AG20443 (cell line): Measurements from ENCODE around the gene SIVA1.

ENCODE experiments used
- DNase-seq: peaks from one replicate; pipeline ENCODE4 v3.0.0; 2012; ENCODE audit warnings: low spot score, mixed read lengths

The SIVA1 gene

DNA sequence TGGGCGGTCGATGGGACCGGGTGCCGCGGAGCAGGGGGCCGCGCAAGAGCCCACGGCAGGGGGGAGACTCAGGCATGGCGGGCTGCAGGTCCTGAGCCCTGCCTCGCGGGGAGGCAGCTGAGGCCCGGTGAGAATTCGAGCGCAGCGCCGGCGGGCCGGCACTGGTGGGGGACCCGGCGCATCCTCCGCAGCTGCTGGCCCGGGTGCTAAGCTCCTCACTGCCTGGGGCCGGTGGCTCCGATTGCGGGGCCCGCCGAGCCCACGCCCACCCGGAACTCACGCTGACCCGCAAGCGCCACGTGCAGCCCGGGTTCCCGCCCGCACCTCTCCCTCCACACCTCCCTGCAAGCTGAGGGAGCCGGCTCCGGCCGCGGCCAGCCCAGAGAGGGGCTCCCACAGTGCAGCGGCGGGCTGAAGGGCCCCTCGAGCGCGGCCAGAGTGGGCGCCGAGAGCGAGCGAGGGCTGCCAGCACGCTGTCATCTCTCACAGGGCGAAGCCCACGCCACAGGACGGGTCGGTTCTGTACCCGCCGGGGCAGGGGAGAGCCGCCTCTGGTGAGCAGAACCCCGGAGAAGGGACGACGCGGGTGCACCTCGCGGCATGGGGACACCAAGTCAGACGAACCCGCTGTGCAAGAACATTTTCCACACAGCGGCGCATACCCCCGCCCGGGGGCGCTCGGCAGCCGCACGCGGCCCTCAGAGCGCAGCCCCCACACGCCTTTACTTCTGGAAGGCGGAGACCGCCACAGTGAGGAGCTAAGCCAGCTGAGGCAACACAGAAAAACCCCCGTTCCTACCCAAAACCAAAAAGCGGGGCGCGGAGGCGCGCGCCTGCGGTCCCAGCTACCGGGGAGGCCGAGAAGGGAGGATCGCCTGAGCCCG lies 1.2 kb upstream of the SIVA1 start:
- DNase-seq = no peak

DNA sequence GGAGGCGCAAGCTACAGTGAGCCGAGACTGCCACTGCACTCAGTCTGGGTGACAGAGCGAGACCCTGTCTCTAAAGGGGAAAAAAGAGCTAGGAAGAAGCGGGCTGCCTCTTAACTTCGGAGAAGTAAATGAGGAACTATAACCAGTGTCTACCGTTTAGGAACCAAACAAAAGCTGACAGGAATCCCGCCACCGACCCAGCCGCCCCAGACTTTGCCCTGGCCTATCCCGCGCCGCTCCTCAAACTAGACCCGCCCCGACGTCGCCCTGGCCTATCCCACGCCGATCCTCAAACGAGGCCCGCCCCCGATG lies 568 bp upstream of the SIVA1 start:
- DNase-seq = no peak

DNA sequence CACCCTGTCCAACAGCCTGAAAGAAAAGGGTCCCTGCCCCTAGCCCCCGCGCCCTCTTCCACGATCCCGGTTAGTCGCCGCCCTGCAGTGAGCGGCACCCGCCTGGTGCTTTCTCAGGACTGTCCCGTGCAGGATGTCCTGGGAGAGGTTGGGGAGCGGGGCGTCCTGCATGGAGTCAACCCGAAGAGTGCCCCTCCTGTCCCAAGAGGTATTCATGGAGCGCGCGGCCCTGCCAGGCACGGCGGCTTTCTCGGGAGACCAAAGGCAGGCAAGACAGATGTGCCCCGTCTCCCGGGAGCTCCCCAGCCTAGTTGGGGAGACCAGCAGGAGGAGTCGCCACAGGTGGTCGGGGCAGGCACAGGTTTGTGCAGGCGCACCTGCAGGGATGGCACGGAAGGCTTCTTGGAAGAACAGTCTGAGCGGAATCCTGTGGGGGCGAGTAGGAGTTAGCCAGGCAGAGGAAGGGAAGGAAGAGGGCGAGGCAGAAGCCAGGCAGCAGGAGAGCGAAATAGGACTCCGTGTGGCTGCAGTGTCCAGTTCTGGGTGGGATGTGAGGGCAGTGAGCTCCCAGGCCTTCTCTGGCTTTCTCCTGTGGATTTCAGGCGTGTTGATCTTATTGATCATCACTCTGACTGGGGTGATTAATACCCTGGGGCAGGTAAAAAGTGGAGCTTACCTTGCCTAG lies 723 bp downstream of the SIVA1 start:
- DNase-seq = no peak

DNA sequence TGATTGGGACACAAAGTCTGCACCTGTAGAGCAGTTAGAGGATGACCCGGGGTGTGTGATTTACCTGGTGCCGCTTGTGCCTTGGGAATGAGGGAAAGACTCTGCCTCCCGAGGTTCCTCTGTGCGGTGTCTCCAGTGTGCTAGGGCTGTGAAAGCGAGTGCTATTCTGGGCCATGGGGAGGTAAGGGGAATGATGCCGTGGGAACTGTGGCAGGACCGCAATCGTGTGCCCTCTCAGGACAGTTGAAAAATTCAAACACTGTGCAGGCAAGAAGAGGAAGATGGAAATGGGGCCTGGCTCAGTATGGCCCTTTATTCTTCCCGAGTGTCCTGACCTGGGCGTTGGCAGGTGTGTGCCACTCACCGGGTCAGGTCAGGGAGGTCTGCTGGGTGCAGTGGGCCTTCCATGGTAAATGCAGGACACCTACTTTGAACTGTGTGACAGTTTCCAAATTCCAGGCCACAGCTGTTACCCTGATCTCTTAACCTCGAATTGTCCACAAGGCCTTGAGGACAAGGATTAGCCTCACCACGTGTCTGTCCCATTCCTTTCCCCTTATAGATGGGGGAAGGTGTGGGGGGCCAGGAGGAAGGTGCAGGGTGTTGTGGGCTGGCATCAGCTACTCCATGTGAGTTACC lies 1.4 kb downstream of the SIVA1 start:
- DNase-seq = no peak

DNA sequence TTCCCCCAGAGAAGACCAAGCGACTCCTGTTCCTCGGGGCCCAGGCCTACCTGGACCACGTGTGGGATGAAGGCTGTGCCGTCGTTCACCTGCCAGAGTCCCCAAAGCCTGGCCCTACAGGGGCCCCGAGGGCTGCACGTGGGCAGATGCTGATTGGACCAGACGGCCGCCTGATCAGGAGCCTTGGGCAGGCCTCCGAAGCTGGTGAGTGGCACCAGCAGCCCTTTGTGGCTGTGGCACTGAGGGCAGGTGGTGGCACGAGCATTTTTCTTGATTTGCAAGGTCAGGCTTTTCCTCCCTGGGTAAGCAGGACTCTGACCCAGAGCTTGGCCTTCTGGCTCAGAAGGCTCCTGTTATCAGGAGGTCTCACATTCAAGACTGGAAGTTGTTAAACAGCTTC lies 2.7 kb downstream of the SIVA1 start:
- no peak for DNase-seq

DNA sequence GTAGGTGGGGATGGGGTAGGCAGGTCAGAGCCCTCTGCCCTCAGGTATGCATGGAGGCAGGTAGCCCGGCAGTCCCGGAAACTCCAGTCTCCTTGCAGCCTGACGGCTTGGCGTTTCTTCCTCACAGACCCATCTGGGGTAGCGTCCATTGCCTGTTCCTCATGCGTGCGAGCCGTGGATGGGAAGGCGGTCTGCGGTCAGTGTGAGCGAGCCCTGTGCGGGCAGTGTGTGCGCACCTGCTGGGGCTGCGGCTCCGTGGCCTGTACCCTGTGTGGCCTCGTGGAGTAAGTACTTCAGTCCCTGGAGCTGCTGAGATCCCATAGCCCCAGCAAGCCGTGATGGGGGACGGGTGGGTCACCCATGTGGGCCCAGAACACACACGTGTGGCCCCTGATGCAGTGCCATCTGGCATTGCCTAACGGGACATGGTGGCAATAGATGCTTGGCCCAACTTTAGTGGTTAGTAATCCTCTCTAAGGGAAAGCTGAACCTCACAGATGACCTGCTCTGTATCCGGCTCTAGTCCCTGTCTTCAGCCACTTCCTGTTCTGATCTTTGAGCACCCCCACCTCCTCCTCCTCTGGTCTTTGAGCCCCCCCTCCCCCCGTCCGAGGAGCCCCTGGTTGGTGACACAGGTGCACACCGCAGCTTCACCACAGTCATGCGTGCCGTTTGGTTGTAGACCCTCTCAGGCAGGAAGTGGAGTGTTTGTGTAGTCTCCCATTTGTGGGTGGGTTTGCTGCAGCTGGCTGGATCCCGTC lies 3.7 kb downstream of the SIVA1 start:
- no peak for DNase-seq

DNA sequence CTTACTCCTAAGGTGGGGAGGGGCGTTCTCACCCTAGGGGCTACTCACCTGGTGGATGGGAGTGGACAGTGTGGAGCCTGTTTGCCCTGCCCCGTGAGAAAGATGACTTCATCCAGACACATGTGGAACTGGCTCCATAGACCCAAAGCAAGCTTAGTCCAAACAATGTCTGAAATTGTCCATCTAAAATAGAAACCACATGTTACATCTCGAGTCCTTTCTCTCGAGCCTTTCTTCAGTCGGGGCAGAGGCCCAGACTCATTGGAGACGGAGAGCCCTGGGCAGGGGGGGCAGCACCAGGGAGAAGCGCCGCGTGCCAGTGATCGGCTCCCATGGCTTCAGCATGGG lies 4.3 kb downstream of the SIVA1 start:
- no peak for DNase-seq

DNA sequence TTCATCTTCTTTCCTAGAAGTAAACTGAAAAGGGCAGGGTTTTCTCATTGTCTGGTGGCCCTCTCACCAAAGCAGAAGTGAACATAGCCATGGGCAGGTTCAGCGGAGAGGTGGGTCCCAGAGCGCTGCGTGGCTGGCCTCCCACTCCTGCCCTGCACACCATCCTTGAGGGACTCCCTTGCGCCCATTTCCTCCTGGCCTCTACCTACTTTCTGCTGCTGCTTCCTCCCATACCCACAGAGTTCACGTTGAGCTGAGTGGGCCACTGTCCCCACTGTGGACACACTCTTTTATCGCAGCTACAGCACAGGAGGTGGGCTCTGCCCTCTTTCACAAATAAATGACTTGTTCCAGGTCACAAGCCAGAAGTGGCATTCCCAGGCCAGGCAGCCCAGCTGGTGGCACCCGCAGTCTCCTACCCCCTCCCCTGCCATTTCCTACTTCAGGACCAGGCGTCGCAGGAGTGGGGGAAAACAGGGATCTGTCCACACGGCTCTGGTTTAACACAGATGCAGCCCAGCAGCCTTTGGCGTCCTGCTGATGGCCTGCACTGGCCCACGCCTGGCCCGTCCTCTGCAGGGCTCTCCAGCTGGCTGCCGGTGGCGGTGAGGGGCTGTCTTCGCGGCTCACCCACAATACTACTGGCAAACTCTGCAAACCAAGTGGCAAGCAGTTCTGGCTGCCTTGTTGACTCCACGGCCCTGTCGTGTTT lies 4.9 kb downstream of the SIVA1 start:
- no peak for DNase-seq

DNA sequence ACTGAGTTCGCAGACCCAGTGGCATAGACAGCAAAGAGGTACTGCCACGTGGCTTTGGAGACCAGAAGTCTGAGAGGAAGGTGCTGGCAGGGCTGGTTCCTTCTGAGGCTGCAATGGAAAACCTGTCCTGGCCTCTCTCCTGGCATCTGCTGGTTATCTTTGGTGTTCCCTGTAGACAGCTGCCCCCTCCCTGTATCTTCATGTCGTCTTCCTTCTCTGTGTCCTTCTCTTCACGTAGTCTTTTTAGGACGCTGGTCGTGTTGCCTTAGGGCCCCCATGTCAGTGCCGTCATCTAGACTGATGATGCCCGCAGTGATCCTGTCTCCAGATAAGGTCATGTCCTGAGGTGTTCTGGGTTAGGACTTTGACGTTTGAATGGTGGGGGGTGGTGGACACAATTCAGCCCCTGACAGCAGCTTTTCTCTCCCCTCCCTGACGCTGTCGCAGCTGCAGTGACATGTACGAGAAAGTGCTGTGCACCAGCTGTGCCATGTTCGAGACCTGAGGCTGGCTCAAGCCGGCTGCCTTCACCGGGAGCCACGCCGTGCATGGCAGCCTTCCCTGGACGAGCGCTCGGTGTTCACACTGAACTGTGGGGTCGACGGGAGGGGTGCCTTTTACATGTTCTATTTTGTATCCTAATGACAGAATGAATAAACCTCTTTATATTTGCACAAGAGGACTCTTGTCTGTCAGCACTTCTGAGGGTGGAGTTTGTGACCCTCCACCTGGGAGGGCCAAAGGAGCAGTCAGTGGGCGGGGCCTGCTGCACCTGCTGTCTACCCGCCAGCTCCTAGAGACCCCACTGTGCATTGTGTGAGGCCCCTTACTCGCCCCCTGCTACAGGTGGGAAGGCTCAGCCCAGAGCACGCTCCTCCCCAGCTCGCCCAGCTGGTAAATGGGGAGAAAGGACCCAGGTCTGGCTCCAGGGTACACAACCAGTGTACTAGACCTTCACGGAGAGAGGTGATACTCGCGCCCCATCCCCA lies 6.3 kb downstream of the SIVA1 start:
- no peak for DNase-seq

DNA sequence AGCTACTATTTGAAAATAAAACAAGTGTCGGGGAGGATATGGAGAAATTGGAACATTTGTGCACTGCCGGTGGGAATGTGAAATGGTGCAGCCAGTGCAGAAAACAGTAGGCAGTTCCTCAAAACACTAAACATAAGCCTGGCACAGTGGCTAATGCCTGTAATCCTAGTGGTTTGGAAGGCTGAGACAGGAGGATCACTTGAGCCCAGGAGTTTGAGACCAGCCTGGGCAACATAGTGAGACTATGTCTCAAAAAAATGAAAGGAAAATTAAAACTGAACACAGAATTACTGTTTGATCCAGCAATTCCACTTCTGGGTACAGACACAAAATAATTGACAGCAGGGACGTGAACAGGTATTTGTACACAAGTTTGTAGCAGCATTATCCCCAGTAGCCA lies 12.6 kb downstream of the SIVA1 start:
- no peak for DNase-seq

DNA sequence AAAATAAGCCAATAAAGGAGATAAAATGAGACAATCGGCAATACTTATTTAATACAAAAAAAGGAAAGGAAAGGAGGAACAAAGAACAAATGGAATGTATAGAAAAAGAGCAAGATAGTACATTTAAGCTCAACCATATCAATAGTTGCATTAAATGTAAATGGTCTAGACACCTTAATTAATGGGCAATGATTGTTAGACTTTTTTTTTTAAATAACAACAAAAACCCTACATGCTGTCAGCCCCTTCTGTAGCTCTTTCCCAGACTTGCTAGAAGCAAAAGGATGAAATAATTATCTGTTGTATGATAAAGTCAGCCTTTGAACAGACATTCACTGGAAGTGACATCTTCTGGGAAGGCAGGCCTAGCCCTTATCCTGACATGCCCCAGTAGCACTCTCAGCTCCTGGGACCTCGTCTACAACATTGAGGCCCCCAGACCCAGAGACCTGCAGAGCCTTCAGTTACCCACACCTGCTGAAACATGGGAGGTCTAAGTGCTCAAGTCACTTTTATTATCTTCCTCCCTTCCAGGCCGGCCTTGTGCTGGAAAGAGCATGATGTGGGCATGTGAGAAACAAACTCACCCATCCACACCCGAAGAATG lies 13.4 kb downstream of the SIVA1 start:
- no peak for DNase-seq

DNA sequence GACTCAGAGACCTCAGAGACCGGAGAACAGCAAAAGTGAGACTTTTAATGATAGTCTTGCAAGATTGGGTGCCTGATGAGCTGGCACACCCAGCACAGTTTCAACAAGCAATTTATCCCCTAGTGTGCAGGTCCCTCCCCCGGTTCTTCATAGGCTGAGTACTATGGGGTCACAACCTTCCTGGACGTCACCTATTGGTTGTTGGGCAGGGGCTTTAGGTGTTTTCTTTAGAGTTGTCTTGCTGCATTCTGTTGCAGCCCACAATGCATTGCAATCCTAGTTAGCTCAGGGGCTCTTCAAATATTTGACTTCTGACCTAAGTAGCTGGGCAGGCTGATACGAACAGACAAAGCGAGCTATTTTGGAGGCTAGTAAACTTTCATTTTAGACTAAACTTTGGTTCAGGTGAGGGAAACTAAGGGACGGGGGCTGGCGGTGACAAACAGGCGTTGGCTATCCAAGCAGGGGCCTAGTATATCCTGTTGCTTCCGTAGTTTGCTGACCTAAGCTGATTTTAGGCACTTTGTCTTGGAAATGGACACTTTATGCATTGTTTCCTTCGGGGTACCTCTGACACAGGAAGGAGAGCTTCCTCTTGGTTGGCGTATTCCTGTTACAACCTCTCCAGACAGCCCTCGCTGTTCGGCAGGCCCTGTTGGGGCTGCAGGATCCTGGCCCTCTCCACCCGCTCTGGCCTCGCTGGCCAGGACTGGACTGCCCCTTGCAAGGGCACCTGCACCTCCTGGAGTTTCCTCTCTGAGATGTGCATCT lies 14.1 kb downstream of the SIVA1 start:
- DNase-seq = no peak

DNA sequence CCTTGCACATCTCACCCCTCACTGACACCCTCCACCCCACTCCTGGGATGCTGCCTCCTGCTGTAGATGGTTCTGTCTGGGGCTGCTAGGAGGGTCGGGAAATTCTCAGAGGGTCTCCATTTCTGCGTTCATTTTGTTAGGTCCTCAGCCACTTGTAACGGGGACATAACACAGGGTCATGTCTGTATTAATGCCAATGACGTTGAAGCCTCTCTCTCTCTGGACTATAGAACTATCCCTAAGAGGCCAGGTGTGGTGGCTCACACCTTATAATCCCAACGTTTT lies 14.6 kb downstream of the SIVA1 start:
- no peak for DNase-seq

DNA sequence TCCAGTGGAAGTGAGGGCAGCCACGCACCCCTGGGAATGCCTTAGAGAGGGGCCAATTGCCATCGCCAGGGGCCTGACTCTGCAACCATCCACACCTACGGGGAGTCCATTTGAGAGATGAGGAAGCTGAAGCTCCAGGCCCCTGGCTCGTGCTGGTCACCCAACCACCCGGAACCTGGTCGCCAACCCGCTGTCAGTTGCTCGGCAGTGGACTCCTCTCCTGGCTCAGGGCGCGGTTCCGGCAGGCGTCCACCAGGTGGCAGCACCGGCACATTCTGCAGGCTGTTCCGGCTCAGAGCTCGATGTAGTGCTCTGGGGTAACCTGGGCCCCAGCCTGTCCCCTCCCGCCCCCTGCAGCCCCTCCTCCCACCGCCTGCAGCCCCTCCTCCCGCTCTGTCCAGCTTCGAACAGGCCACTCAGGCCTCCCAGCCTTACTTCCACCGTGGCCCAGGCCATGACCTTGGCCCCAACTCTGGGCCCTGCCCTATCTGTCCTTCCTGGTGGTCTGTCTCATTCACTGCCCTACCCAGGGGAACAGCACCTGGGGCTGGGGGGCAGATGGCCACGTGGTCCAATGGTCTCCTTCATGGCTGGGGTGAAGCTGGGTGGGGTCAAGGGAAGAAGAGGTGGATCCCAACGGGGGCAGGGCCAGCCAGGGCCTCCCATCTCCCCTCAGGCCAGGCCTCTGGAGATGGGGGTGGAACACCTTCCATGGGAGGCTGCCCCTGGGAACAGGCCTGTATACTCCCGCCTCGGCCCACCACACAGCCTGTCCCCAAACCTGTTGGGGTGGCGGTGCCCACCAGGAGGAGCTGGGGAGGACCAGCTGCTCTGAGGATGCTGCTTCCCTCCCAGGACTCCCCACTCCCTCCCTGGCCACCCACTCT lies 15.7 kb downstream of the SIVA1 start:
- DNase-seq = peak; percentile 91

DNA sequence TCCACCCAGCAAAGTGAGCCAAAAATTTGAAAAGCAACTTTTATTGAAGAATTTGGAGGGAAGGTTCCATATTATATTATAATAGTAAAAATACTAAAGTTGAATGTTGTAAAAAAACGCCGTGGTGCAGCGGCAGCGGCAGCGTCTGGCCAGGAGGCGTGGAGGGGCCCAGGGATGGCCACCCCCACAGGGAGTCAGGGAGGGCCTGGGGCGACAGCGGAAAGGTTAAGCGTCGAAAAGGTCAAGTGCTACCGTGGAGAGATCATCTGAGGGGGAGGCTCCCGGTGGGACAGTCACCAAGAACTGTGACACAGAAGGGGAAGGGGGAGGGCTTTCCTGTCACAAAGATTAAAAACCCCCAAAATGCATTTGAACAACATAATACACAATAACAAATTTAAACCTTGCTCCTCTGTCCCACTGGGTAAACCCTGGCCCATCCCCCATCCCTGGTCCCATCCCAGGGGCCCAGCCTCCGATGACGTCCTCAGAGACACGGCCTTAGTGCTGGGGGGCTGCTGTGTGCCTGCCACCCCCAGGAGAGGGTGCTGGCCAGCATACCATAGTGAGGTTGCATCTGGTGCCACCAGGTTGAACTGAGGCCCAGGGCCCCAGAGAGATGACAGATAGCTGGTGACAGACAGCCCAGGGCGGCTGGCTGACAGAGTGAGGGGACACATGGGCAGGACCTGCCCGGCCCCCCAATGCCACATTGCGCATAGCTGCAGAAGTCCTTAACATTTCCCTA lies 16.6 kb downstream of the SIVA1 start:
- no peak for DNase-seq

DNA sequence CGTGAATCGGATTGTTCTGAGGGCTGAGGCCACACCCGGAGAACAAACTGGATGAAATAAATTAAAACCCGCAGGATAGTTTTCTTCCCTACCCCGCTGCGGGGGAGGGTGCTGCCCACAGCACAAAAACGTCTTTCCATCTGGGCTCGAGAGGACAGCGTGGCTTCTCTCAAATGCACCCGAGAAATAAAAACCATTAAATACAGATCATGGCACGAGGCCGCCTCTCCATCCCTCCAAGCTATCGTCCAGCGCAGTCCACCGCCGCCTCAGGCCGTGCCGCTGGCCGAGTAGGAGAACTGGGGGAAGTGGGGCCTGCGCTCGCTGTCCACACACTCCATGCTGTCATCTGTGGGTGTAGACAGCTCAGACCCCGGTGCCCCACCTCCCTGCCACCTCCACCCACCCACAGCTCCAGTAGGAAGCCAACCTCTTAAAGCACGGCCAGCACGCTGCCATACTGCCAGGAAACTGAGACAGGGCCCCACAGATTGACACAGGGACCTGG lies 17.2 kb downstream of the SIVA1 start:
- DNase-seq = no peak

DNA sequence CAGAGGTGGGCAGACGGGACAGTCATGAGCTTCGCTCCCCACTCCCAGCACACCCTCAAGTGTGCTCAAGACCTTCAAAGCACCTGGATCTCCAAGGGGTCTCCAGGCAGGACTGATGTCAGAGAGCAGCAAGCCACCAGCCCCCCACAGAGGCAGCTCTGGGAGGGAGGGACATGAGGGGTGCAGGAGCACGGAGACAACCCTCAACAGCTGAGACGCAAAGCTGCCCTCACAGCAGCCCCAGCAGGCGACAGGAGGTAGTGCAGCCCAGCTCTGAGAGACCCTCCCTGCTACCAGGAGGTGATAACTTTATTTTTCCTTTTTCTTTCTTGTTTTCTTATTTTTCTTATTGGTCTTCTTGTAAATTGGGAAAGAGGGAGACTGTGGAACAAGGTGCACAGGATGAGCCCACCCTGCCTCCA lies 17.9 kb downstream of the SIVA1 start:
- no peak for DNase-seq

DNA sequence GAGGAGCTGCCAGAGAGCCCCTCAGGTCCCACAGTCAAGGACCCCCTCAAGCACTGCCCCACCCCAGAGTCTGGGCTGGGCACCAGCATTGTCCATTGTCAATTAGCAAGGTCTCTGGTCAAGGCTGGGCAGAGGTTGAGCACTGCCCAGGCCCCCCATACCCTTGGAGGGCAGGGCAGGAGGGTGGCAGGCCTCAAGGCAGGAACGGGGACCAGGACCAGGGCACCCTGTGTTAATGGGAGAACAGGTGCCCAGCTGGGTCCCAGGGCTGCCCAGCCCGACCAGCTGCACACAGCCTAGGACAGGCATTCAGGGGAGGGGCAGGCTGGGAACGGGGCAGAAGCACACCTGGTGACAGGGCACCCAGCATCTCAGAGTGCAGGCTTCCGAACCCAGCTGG lies 18.4 kb downstream of the SIVA1 start:
- DNase-seq = no peak
